GM18868 (cell line): ENCODE measurements around the gene UNC13C.

ENCODE experiments used
- ATAC-seq: cut with Tn5 transposase; IDR thresholded peaks from one replicate; pipeline ENCODE4 v1.9.1; 2021; ENCODE audit warnings: mild to moderate bottlenecking, moderate library complexity; ENCODE audit not compliant: unreplicated experiment

UNC13C gene

DNA sequence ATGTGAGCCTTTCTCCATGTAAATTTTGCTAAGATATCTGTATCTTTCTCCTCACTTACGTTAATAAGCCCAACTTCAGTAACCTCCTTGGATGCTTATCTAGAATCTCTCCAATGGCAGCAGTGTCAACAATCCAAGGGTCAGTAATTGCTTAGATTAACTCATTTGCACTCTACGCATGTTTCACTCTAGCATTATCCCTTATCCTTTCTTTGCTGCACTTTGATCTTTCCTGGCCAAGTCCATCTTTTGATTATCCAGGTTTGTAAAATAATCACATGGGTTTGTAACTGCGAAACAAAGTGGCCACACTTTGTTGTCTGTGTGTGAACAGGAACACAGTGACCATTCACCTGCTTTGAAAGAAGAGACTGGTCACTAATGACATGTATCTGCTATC lies 640.9 kb downstream of the UNC13C start:
- ATAC-seq: no peak

DNA sequence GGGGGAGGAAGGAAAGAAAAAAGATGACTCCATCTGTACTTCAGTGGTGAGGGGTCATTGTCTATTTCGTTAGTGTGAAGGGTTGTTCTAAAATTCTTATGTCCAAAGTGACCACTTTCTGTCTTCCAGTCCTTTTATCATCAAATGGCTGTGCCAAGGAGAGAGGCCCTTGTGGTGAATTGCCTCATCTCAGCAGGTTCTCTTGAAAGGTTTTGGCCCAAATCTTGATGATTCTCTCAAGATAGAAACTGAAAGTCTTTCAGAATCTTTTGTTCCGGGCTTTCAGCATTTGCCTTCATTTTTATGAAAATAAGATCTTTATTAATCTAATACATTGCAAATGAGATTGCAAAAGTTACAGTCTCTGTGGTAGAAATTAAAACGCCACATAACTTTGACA lies 642.7 kb downstream of the UNC13C start:
- ATAC-seq: no peak

DNA sequence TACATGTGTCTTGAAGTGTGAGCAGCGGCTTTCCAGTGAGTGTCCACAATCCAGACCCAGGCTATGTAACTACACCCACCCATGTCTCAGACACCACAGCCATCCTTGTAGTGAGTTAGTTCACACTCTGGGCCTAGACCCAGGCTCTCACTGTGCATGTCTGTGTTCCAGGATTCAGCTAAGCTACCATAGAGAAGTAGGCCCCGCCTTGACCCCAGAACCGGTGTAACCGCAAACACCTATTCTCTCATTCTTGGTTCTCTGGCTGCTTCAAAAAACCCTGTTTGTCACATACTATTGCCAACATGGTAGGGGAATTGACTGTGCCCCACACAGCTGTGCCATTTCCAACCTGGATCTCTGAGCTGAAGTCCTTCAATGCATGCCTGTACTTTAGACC lies 657.9 kb downstream of the UNC13C start:
- no peak for ATAC-seq

DNA sequence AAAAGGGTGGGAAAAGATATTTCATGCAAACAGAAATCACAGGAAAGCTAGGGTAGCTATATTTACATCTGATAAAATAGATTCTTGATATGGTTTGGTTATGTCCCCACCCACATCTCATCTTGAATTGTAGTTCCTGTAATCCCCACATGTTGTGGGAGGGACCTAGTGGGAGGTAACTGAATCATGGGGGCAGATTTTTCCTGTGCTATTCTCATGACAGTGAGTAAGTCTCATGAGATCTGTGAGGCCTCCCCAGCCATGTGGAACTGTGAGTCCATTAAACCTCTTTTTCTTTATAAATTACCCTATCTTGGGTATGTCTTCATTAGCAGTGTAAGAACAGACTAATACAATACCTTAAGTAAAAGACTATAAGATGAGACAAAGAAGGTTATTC lies 660.4 kb downstream of the UNC13C start:
- ATAC-seq: no peak

DNA sequence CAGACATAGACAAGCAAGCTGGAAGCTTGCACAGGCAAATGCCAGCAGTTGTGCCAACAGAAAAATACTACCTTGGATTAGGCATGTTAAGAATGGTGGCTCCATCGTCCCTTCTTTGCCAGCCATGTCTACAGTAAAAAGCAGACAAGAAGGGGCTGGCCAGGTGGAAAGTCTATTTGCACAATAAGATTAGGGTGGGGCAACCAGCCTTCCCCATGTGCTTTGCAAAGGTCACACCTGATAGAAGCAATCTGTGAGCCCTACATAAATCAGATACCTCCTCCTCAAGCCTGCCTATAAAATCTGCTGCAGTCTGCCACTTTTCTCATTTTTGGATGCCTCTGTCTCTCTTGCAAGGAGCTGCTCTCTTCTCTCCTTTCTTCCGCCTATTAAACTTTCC lies 662.6 kb downstream of the UNC13C start:
- no peak for ATAC-seq

DNA sequence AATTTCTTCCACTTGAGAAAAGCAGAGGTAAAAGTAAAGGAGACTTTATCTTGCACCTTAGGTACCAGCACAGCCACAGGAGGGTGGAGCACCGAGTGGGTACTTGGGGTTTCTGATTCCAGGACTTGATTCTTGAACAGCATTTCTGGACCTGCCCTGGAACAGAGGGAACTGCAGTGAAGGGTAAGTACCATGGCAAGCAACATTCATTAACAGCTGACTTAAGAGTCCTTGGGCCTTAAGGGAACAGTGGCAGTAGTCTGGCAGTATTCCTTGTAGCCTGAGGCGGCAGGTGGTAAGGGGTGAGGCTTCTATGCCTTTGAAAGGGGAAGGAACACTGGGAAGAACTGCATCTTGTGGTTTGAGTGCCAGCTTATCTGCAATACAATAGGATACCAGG lies 666.6 kb downstream of the UNC13C start:
- ATAC-seq: no peak

DNA sequence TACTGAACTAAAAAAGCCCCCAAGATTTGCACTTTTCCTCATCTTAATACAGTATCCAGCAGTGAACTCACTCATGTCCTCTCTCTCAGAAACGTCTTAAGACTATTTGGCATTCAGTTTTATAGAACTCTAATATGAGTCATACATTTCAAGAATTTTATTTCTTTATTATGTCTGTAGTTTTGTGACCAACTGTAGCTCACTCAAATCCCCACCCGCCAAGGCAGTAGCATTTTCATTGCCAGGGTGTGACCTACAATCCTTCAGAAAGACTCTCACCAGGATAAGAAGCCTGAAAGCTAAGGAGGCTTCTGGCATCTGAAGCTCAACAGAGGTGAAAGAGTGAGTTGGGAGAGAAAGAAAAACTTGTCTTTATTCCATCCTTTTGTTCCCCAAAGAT lies 681.4 kb downstream of the UNC13C start:
- ATAC-seq: no peak

DNA sequence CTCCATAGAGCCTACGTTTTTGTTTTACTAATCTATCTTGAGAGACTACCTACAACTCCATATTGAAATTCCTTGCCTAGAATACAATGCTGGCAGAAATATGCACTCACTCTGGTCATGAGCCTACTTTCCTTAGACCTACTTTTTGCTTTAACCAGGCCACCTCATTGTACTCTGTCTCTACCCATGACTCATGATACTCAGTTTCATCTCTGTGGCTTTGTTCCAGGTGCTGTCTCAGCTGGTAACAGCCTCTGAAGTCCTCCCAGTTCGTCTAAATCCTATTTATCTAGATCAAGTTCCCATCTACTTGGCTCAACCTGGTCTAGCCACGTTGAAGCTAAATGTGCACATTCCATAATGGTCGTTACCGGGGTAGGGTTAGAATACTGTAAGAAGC lies 682.1 kb downstream of the UNC13C start:
- ATAC-seq: no peak

DNA sequence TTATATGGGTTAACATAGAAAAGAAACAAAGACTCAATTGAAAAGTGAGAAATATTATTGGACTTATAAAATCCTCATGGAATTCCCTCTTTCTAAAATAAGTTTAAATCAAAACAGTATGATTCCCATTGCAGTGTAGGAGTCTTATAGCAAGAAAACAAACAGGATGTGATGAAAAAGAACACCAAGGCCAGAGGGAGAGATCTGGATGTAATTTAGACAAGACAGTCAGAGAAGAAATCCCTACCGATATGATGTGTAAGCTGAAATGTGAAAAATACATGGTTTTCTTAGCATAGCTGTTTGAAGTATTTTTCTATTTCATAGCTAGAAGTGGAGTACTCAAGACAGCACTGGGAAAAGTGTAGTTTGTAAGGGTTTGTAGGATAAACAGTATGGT lies 697.0 kb downstream of the UNC13C start:
- no peak for ATAC-seq

DNA sequence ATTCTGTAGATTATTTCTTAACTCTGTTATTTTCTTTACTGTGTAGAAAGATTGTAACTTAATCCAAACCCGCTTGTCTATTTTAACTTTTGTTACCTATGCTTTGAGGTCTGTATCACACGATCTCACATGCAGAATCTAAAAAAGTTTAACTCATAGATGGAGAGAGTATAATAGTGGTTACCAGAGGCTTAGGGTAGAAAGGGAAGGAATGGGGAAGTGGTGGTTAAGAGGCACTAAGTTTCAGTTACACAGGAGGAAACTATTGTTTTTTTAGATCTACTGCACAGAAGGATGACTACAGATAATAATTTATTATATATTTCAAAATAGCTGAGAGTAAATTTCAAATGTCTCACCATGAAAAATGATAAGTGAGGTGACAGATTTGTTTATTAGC lies 703.3 kb downstream of the UNC13C start:
- ATAC-seq: peak; percentile 76
